IMR-90 (cell line): ENCODE measurements around the gene AMACR. TPM values are rescaled to one million over a fixed set of nuclear protein-coding genes. Genes with fewer than 3 reads are reported as not detected.

Source experiments
- ATAC-seq: fragments of 200-7000 bp; cut with Tn5 transposase; 2 replicates; pipeline ENCODE4 v1.9.1; 2020; ENCODE audit warnings: low read depth, mild to moderate bottlenecking, moderate library complexity
- BruUV-seq: library from RNA; stranded (reverse); fragments of 400-500 nt; replicated peaks from 2 replicates; lab custom pipeline; 2021; lab: Mats Ljungman, UMichigan
- CTCF ChIA-PET: fragments of 300-600 bp; formaldehyde crosslinking; extraction: SDS; loops from one replicate; lab custom pipeline; 2021; ENCODE audit warnings: antibody characterized with exemption; lab: Yijun Ruan, JAX
- POLR2A ChIA-PET: fragments of 300-600 bp; sonication (Branson Sonifier 250); formaldehyde crosslinking; loops from one replicate; lab custom pipeline; 2022; ENCODE audit warnings: antibody characterized with exemption; ENCODE audit not compliant: unreplicated experiment; lab: Charles Lee
- DNase-seq: peaks from one replicate; pipeline ENCODE4 v3.0.0; 2013
- H2AFZ ChIP-seq: replicated peaks from 2 replicates; pipeline ENCODE3; 2013; ENCODE audit warnings: low read length, mild to moderate bottlenecking; ENCODE audit not compliant: poor library complexity
- H2AK5ac ChIP-seq: 2 replicates; pipeline ENCODE4 v1.6.1; 2013; ENCODE audit warnings: low read depth, low read length, inconsistent platforms
- H2AK9ac ChIP-seq: replicated peaks from 2 replicates; pipeline ENCODE3; 2013; ENCODE audit warnings: mild to moderate bottlenecking, low read depth, low read length, moderate library complexity; ENCODE audit not compliant: poor library complexity
- H2BK120ac ChIP-seq: 2 replicates; pipeline ENCODE4 v1.6.1; 2013; ENCODE audit warnings: low read depth, low read length, inconsistent platforms
- H2BK15ac ChIP-seq: 3 replicates; pipeline ENCODE4 v1.6.1; 2013; ENCODE audit warnings: low read depth, low read length, inconsistent platforms
- H2BK20ac ChIP-seq: 2 replicates; pipeline ENCODE4 v1.6.1; 2013; ENCODE audit warnings: low read depth, mild to moderate bottlenecking, inconsistent platforms, low read length, moderate library complexity
- H2BK5ac ChIP-seq: 2 replicates; pipeline ENCODE4 v1.6.1; 2013; ENCODE audit warnings: mild to moderate bottlenecking, low read depth, low read length, inconsistent platforms; ENCODE audit not compliant: poor library complexity, severe bottlenecking
- H3K14ac ChIP-seq: replicated peaks from 2 replicates; pipeline ENCODE4 v1.6.1; 2013; ENCODE audit warnings: low read depth, low read length, inconsistent platforms
- H3K18ac ChIP-seq: 2 replicates; pipeline ENCODE4 v1.6.1; 2013; ENCODE audit warnings: low read depth, low read length, control low read depth
- H3K23ac ChIP-seq: 2 replicates; pipeline ENCODE4 v1.6.1; 2013; ENCODE audit warnings: low read depth, low read length, inconsistent platforms
- H3K27ac ChIP-seq: 2 replicates; pipeline ENCODE4 v1.5.1; 2013; ENCODE audit warnings: mild to moderate bottlenecking, control low read depth, low read length; ENCODE audit not compliant: insufficient read depth
- H3K27me3 ChIP-seq: 2 replicates; pipeline ENCODE4 v1.6.1; 2013; ENCODE audit warnings: low read length; ENCODE audit not compliant: control insufficient read depth, insufficient read depth
- H3K36me3 ChIP-seq: 2 replicates; pipeline ENCODE4 v1.6.1; 2013; ENCODE audit warnings: low read length, mixed read lengths; ENCODE audit not compliant: control insufficient read depth, insufficient read depth
- H3K4ac ChIP-seq: 2 replicates; pipeline ENCODE4 v1.6.1; 2013; ENCODE audit warnings: low read depth, low read length, inconsistent platforms
- H3K4me1 ChIP-seq: 2 replicates; pipeline ENCODE4 v1.6.1; 2013; ENCODE audit warnings: low read length, mixed read lengths; ENCODE audit not compliant: control insufficient read depth, insufficient read depth
- H3K4me2 ChIP-seq: 2 replicates; pipeline ENCODE4 v1.6.1; 2013; ENCODE audit warnings: low read depth, mild to moderate bottlenecking, control low read depth, low read length, moderate library complexity
- H3K4me3 ChIP-seq: 2 replicates; pipeline ENCODE4 v1.5.1; 2013; ENCODE audit warnings: low read depth, mild to moderate bottlenecking, control low read depth, low read length, moderate library complexity; ENCODE audit not compliant: insufficient read depth
- H3K56ac ChIP-seq: 2 replicates; pipeline ENCODE4 v1.6.1; 2013; ENCODE audit warnings: low read length, inconsistent platforms; ENCODE audit not compliant: insufficient read depth; ENCODE audit errors: extremely low read depth
- H3K79me1 ChIP-seq, 2 experiments: 2 replicates each; pipeline ENCODE4 v1.6.1; 2013; ENCODE audit warnings: low read length in 2 of 2, inconsistent platforms in 1 of 2, low read depth in 1 of 2
- H3K9ac ChIP-seq: 2 replicates; pipeline ENCODE4 v1.6.1; 2013; ENCODE audit warnings: low read depth, low read length, control low read depth
- H3K9me1 ChIP-seq: 2 replicates; pipeline ENCODE4 v1.6.1; 2013; ENCODE audit warnings: low read length, inconsistent platforms; ENCODE audit not compliant: insufficient read depth
- H3K9me3 ChIP-seq: 2 replicates; pipeline ENCODE4 v1.6.1; 2013; ENCODE audit warnings: low read length; ENCODE audit not compliant: control insufficient read depth, insufficient read depth
- H4K20me1 ChIP-seq: 2 replicates; pipeline ENCODE4 v1.6.1; 2013; ENCODE audit warnings: low read length, inconsistent platforms; ENCODE audit not compliant: insufficient read depth
- H4K5ac ChIP-seq: 2 replicates; pipeline ENCODE4 v1.6.1; 2013; ENCODE audit warnings: mild to moderate bottlenecking, low read depth, low read length, control low read depth
- H4K8ac ChIP-seq, 2 experiments: 2 replicates each; pipeline ENCODE4 v1.6.1; 2013; ENCODE audit warnings: low read depth in 2 of 2, low read length in 2 of 2, control low read depth in 1 of 2, inconsistent platforms in 1 of 2
- H4K91ac ChIP-seq: 2 replicates; pipeline ENCODE4 v1.6.1; 2013; ENCODE audit warnings: low read depth, low read length, inconsistent platforms; ENCODE audit not compliant: insufficient read depth
- CEBPB ChIP-seq: IDR thresholded peaks from 2 replicates; pipeline ENCODE4 v1.6.1; 2012; ENCODE audit warnings: low read depth, low read length, improper control_type of control experiment
- CHD1 ChIP-seq: IDR thresholded peaks from 2 replicates; pipeline ENCODE4 v1.6.1; 2012; ENCODE audit warnings: low read depth, low read length, improper control_type of control experiment
- FOS ChIP-seq: fragments of 150-350 bp; IDR thresholded peaks from 2 replicates; pipeline ENCODE4 v1.6.1; 2016; ENCODE audit warnings: low read depth, low read length
- MAFK ChIP-seq: IDR thresholded peaks from 2 replicates; pipeline ENCODE4 v1.6.1; 2012; ENCODE audit warnings: low read depth, low read length, improper control_type of control experiment
- MAZ ChIP-seq: IDR thresholded peaks from 2 replicates; pipeline ENCODE4 v1.6.1; 2012; ENCODE audit warnings: low read depth, mild to moderate bottlenecking, low read length, improper control_type of control experiment, moderate library complexity, borderline replicate concordance
- MXI1 ChIP-seq: IDR thresholded peaks from 2 replicates; pipeline ENCODE4 v1.6.1; 2012; ENCODE audit warnings: low read depth, mild to moderate bottlenecking, low read length, moderate library complexity, borderline replicate concordance
- NFE2L2 ChIP-seq: fragments of 150-350 bp; IDR thresholded peaks from 2 replicates; pipeline ENCODE4 v1.6.1; 2016; ENCODE audit warnings: low read depth, mild to moderate bottlenecking, low read length
- POLR2A ChIP-seq: IDR thresholded peaks from 2 replicates; pipeline ENCODE4 v1.6.1; 2012; ENCODE audit warnings: mild to moderate bottlenecking, low read depth, low read length
- RAD21 ChIP-seq: IDR thresholded peaks from 2 replicates; pipeline ENCODE4 v1.6.1; 2012; ENCODE audit warnings: low read length, improper control_type of control experiment
- RCOR1 ChIP-seq: IDR thresholded peaks from 2 replicates; pipeline ENCODE4 v1.6.1; 2012; ENCODE audit warnings: mild to moderate bottlenecking, low read length, improper control_type of control experiment; ENCODE audit not compliant: insufficient replicate concordance
- RFX5 ChIP-seq: IDR thresholded peaks from 2 replicates; pipeline ENCODE4 v1.8.0; 2012; ENCODE audit warnings: low read depth, mild to moderate bottlenecking, low read length, moderate library complexity
- SMC3 ChIP-seq: fragments of 150-350 bp; IDR thresholded peaks from 2 replicates; pipeline ENCODE4 v1.6.1; 2016; ENCODE audit warnings: low read depth, mild to moderate bottlenecking, antibody characterized with exemption, low read length, moderate library complexity
- WGBS, 2 experiments: methylation state at CpG; one replicate each; pipeline versions ENCODE4 v1.1.5 to v1.1.7; 2013; ENCODE audit warnings: missing lambda C conversion rate in 2 of 2; ENCODE audit not compliant: insufficient read length in 1 of 2; ENCODE audit errors: extremely low coverage in 2 of 2; 5-methylcytosine and 5-hydroxymethylcytosine counted together
- dilution Hi-C: fragments of 300-500 bp; cut with HindIII; formaldehyde crosslinking; loops from one replicate; pipeline ENCODE4 v1.14.3; 2018; ENCODE audit warnings: low sequenced_read_pairs; ENCODE audit not compliant: unreplicated experiment
- in situ Hi-C: fragments of 300-500 bp; cut with MboI; formaldehyde crosslinking; loops from 3 replicates; pipeline ENCODE4 v1.14.3; 2019; ENCODE audit warnings: low sequenced_read_pairs, inconsistent platforms, mixed read lengths
- intact Hi-C: fragments of 100-400 bp; cut with micrococcal nuclease; formaldehyde crosslinking; loops from 2 replicates; pipeline ENCODE4 v1.10.0; 2022
- polyA plus RNA-seq, 3 experiments: library from polyadenylated mRNA; depleted of rRNA; stranded (reverse); fragments of >200 nt; gene quantifications; 2 replicates each; pipeline ENCODE4 v1.2.3, GENCODE V29; 2012; ENCODE audit warnings: low replicate concordance in 1 of 3
- total RNA-seq: library from RNA; depleted of rRNA; stranded (reverse); fragments of >200 nt; gene quantifications from 2 replicates; pipeline ENCODE4 v1.2.3, GENCODE V29; 2012
- TF ChIP-seq, protein P1 (sequence below): conservative IDR thresholded peaks from 2 replicates; pipeline ENCODE4 v1.5.1; 2012; ENCODE audit warnings: mild to moderate bottlenecking, low read depth, low read length, improper control_type of control experiment

Gene AMACR
- total and polyA plus RNA-seq, 2 of the 4 experiments (the other 2 are of a cell fraction), result 8.2 to 12.9 TPM

DNA sequence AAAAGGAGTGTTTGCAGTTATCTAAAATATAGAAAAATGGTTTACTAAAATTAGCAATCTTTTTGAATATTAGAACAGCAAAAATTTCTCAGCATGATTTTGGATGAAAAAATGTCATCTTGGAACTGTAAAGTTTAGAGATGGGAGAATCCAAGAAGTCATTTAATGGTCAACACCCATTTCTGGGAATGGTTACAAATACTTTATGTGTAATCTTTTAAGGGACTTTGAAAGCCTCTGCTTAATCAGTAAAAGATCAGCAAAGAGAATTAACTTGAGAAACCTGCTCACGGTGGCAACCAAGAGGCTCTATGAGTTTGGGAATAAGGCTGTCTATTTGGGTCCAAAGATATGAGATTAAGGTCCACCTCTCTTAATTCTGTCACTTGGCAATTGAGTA, 22.2 kb upstream of the AMACR start:
- POLR2A ChIA-PET, result no interaction called here
- no peak for ATAC-seq

More for the DNA sequence above, 22.2 kb upstream of the AMACR start:
- no peak overlapping the region for H4K91ac ChIP-seq
- H3K4ac ChIP-seq, result no peak overlapping the region
- H2BK15ac ChIP-seq, result no peak overlapping the region
- H3K9me1 ChIP-seq, result no peaks in the 10 kb centered on the region; the same call in 1 of the 2 replicates
- H3K27me3 ChIP-seq, result no peaks in the 10 kb centered on the region
- no peak overlapping the region for H3K27ac ChIP-seq
- DNase-seq, result no peak
- no peak overlapping the region for H2BK120ac ChIP-seq
- intact Hi-C loops (no loop called here), in situ Hi-C loops (no loop called here), dilution Hi-C loops (no loop called here)
- no peak overlapping the region for H3K4me3 ChIP-seq
- no peak overlapping the region for H2AFZ ChIP-seq
- H2BK5ac ChIP-seq, result no peak overlapping the region
- no peaks in the 10 kb centered on the region for H3K36me3 ChIP-seq
- H3K23ac ChIP-seq, result no peak overlapping the region
- no peak overlapping the region for H3K14ac ChIP-seq
- no peaks in the 10 kb centered on the region for H3K4me1 ChIP-seq
- no peaks in the 10 kb centered on the region for H3K9me3 ChIP-seq
- no peak overlapping the region for H3K9ac ChIP-seq
- TF ChIP-seq, protein P1, sequence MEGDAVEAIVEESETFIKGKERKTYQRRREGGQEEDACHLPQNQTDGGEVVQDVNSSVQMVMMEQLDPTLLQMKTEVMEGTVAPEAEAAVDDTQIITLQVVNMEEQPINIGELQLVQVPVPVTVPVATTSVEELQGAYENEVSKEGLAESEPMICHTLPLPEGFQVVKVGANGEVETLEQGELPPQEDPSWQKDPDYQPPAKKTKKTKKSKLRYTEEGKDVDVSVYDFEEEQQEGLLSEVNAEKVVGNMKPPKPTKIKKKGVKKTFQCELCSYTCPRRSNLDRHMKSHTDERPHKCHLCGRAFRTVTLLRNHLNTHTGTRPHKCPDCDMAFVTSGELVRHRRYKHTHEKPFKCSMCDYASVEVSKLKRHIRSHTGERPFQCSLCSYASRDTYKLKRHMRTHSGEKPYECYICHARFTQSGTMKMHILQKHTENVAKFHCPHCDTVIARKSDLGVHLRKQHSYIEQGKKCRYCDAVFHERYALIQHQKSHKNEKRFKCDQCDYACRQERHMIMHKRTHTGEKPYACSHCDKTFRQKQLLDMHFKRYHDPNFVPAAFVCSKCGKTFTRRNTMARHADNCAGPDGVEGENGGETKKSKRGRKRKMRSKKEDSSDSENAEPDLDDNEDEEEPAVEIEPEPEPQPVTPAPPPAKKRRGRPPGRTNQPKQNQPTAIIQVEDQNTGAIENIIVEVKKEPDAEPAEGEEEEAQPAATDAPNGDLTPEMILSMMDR, result no peak
- TF ChIP-seq MXI1 (no peak), MAZ (no peak), SMC3 (no peak), CEBPB (no peak), NFE2L2 (no peak), RFX5 (no peak), RAD21 (no peak), RCOR1 (no peak), FOS (no peak), POLR2A (no peak), MAFK (no peak), CHD1 (no peak)
- H2AK5ac ChIP-seq, result no peak overlapping the region
- CTCF ChIA-PET, result no interaction called here
- H3K79me1 ChIP-seq, result no peaks in the 10 kb centered on the region
- no peaks in the 10 kb centered on the region for H4K20me1 ChIP-seq
- H3K56ac ChIP-seq, result no peak overlapping the region
- no CpG with 5 or more reads among the region's 1 CpG for WGBS, 2 experiments
- H4K8ac ChIP-seq, result no peak overlapping the region
- H3K4me2 ChIP-seq, result no peak overlapping the region
- no peak overlapping the region for H2BK20ac ChIP-seq
- H2AK9ac ChIP-seq, result no peak overlapping the region
- no peak overlapping the region for H4K5ac ChIP-seq
- H3K18ac ChIP-seq, result no peak overlapping the region
- BruUV-seq, result no TSS peak
